Activated CD4-positive, alpha-beta T cell treated with anti-CD3 and anti-CD28 coated beads for 1 hour (primary cell): ENCODE results near the gene VGLL1.
A peak's percentile ranks its signal among the peaks of the same experiment; 100 is the strongest.

Experiments
- DNase-seq: peaks from one replicate; pipeline ENCODE4 v3.0.0-alpha.2; 2020

Gene VGLL1, protein sequence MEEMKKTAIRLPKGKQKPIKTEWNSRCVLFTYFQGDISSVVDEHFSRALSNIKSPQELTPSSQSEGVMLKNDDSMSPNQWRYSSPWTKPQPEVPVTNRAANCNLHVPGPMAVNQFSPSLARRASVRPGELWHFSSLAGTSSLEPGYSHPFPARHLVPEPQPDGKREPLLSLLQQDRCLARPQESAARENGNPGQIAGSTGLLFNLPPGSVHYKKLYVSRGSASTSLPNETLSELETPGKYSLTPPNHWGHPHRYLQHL

DNA sequence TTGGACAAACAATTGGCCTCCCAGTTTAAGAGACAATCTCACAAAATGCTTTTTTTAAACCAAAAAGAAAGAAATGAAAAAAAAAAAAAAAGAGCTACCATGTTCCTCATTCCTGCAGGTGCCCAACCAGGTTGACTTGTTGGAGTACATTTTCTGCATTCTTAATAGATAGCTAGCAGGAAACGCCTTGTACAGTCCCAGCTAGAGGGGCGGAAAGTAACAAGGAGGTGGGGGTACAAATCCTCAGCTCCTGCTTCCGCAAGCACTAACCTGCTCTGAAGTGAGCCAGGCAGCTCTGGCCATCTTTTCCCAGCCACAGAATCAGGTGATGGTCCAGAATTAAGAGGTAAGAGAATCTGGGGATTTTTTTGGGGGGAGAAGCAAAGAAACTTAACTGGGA is at the start of gene VGLL1:
Gene VGLL1, plus strand, starts transcription at position 265 of the 400 bp plus-strand sequence. CDS start 3,806 bp downstream, outside the sequence.
- no peak for DNase-seq

DNA sequence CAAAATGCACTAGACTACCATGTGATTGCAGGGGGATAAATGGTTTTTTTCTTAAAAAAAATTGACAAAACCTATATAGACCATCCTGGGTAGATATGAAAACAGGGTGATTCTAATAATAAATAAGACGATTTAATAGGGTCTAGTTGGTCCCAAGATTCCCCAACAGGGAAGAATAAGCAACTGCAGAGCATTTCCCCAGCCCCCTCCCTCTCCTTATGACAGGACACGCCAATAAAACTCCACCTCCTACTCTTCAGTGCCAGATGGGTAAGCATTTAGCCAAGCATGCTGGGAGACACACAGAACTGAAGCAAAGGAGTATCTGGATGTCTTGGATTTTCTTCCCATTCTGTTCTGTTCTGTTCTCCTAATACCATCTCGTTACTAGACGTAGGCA is 44.4 kb upstream of the VGLL1 start, which contains the start of gene BRS3:
Gene BRS3, plus strand, starts transcription at position 301 of the 400 bp plus-strand sequence. CDS start 168 bp downstream, outside the sequence.
- DNase-seq, result no peak

DNA sequence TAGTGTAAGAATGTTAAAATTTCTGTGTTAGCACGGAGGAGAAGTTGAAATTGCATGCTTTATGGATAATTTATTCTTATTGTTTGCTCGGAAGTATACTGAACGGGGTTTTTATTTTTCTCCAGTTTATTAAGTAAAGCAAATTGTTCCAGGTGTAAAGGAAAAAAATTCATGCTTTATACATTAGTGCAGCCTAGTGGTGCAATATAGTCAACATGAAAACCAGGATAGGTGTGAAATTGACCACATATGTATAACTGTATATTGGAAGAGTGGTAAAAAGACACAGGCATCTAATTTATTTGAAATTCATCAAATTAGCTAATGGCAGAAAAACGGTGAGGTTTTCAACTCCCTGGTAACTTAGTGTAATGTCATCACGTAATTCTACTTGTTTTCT is 43.3 kb upstream of the VGLL1 start:
- no peak for DNase-seq

DNA sequence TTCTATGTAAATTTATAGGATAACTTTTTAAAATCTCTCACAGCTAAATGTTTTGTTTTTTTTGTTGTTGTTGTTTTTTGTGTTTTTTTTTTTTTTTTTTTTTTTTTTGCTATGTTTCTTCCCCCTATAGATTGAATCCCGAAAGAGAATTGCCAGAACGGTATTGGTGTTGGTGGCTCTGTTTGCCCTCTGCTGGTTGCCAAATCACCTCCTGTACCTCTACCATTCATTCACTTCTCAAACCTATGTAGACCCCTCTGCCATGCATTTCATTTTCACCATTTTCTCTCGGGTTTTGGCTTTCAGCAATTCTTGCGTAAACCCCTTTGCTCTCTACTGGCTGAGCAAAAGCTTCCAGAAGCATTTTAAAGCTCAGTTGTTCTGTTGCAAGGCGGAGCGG is 40.2 kb upstream of the VGLL1 start:
- DNase-seq, result no peak

DNA sequence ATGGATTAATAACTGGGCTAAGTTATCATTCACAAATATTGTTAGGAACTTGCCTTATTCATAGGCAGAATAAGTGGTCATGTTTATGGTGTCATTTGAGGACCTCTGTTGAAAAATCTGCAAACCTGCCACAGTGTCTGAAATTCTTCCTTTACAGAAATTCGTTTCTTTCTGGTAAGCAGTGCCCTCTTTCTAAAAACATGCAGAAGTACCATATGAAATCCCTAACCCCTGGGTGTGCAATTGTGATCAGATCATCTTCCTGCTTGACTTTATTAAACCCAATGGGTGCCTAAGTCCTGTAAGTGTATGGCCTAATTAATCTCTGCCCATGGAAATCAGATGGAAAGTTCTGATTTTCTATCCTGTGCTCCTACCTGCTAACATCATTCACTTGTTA is 39.0 kb upstream of the VGLL1 start:
- no peak for DNase-seq

DNA sequence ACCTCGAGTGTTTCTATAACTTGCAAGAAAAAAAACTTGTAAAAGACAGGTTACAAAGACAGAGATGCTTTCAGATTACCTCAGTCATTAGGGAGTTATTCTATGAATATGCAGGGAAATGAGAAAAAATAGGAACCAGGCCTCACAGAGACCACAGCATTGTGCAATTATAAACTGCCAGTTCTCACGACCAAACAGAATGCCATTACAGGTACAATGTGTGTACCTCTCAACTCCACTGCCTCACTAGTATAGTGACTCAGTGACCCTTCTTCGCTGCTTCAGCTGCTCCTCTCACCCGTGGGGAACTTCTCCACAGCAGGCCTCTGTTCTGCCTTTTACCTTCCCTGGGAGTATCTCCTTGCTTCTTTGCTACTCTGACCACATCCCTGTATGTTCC is 37.0 kb upstream of the VGLL1 start:
- DNase-seq, result no peak

DNA sequence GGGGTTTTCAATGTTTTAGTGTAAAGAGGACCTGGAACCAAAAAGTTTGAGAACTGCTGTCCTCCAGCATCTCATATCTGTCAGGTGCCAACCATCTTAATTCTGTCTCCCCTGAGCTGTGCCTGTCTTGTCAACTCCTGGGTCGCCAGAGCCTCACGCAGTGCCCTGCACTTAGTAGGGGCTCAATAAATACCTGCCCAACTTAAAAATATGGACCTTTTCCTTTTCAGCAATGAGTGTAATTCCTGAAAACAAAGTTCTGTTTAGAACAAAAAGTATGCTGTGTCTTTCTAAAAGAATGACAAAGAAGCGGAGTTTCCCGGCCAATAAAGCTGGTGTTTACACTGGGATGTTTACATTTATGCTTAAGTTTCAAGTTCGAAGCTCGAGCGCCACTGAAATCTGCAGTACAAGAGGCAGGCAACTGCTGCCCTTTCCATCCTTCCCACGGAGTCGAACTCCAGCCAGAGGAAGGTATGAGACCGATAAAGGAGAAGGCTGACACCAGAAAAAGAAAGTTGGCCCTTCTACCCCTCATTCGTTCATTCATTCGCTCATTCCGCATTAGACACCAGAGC is 35.7 kb upstream of the VGLL1 start:
- DNase-seq, result no peak

DNA sequence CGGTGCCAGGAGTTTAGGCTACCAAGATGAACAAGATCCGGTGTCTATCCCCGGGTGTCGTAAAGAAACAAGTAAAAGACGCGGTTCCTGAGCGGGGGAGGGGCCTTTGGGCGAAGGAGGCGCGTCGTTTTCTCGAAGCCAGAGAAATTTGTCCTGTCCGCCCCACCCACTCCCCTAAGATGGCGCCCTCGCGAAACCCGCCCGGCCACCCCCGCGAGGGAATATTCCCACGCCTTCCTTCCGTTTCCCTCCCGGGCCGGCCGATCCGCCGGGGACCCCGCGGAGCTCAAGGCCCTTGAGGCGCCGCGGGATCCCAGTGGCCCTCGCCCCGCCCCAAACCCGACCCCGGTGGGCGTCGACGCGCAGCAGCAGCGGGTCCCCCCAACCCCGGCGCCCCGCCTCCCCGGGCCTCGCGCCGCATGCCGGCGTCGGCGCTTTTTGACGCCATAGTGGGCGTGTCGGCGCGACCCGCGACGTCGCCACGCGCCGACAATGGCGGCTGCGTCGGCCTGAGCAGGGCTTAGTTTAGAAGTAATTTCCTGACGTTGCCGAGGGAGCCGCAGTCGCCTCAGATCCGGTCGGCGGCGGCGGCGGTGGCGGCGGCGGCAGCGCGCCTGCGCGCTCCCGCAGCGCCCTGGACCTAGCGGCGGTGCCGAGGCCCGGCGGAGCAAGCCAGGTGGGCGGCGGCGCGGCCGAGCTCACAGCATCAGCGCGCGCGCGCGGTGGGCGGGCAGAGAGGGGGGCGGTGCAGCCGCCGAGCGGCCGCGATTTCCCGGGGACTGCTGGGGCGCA is 35.1 kb upstream of the VGLL1 start:
- peak; percentile 76 for DNase-seq

DNA sequence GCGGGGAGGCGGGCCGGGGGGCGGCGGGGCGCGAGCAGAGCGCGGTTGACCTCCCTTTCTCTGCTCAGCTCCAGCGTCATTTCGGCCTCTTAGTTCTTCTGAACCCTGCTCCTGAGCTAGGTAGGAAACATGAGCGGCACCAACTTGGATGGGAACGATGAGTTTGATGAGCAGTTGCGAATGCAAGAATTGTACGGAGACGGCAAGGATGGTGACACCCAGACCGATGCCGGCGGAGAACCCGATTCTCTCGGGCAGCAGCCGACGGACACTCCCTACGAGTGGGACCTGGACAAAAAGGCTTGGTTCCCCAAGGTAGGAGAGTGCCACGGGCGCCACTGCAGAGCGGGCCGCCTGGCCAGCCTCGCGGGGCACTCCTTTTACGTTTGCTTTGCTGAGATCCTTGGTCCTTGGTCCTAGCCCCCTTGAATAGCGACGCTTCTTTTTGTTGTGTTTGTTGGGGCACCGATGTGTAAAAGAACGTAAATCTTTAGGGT is 34.4 kb upstream of the VGLL1 start, which contains the start of gene HTATSF1:
Gene HTATSF1, plus strand, starts transcription at position 37 of the 497 bp plus-strand sequence. Its CDS starts 93 bp downstream, at position 130.
- no peak for DNase-seq

DNA sequence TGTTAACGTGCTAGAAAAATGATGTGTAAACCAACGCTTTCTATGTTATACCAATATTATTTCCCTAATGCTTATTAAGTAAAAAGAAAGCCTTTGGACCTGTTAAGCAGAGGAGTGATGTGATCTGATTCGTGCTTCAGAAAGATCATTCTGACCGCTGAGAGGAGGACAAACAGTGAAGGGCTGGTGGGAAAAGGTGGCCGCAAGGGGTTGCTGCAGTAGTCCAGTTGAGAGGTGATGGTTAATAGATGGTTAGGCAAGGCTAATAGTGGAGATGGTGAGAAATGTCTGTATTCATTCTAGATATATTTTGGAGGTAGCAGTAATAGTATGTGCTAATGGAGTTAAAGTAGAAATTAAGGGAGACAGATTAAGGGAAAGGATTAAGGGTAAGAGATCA is 12.9 kb upstream of the VGLL1 start:
- DNase-seq, result no peak

DNA sequence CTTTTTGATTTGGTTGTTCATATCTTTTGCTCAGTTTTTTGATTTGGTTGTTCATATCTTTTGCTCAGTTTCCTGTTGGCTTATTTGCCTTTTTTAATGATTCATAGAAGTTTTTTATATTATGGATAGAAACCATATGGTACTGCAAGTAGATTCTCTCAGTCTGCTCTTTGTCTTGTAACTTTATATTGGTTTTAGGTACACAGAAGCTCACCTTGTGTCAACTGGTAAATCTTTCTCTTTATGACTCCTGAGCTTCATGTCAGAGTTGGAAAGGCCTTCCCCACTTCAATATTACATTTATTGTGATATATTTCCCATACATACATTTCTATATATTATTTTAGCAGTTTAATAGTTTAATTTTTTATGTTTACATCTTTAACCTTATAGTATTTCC is 8.2 kb upstream of the VGLL1 start:
- DNase-seq, result no peak

DNA sequence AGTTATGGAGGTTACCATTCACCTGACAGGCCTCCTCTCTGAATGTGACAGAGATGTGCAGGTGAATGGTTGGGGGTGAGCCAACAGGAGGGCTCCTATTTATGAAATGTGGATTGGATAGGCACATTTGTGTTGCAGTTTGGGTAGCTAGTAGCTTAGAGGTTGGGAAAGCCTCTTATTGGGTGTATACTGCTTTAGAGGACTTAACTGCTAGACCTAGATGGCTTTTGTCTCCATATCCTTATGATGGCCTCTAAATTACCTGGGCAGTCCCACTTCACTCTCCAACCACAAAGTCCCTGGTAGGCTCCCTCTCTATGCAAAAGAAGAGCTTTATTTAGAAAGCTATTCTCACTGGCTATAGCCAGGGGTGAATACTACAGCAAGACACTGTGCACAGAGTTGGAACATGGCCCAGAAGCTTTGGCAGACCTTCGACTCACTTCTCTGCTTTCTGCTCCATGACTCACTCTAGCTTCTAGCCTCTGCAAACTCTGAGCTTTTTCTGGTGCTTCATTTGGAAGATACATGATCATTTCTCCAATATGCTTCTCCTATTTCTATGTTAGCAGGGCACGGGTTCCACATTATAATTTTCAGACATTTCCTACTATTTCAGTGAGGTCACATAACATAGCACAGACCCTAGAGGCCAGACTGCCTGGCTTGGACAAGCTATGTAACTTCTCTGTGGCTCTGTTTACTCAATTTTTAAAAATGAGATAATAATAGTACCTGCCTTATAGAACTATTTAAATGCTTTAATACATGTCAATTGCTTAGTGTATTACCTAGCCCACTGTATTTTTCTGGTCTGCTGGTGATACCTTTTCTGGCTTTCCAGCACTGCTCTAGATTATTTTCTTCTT is 6.0 kb upstream of the VGLL1 start:
- DNase-seq, result no peak

DNA sequence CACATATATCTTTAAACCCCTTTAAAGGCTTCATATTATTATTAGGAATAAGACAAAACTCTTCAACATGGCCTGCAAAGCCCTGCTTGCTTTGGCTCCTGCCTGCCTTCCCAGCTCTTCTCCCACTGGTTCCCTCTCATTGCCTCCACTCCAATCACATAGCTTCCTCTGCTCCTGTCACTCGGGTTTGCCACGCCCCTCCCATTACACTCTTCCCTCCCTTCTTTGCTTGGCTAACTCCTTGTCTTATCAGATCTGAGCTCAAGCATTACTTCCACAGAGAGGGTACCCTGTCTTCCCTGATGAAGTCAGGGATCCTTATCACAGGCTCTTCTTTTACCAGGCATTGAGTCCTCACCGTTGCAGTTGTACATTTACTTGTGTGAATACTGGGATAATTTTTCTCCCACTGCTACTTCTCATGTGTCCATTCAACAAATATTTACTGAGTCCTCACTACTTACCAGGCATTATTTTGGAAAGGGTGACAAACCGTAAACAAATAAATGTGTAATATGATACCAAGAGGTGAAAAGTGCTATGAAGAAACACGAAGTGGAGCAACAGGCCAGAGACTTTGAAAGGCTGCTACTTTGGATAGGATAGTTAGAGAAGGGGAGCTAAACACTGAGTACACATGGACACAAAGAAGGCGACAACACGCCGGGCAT is 3.2 kb upstream of the VGLL1 start:
- no peak for DNase-seq

DNA sequence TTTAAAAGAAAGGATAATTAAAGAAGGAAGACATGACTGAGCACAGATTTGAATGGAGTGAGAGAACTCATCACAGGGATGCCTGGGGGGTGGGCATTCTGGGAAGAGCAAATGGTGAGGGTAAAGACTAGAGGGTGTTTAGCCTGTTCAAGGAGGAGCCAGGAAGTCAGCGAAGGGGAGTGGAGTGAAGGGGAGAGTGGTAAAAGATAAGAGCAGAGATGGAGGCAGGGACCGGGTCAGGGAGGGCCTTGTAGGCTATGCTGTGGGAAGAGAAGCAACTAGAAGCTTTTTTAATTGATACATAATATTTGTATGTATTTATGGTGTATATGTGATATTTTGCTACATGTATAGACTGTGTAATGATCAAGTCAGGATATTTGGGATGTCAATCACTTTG is 2.2 kb upstream of the VGLL1 start:
- DNase-seq, result no peak

DNA sequence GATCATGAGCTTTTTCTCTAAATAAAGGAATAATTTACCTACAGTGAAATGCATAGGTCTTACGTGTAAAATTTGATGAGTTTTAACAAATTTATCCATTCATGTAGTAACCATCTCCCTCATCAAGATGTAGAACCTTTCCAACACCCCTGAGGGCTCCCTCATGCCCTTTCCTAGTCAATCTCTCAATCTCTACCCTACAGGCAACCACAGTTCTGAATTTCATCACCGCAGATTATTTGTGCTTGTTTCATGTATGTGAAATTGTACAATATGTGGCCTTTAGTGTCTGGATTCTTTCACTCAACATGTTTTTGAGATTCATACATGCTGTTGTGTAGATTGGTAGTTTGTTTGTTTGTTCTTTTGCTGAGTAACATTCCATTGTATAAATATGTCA is 2.1 kb downstream of the VGLL1 start:
- DNase-seq, result no peak

DNA sequence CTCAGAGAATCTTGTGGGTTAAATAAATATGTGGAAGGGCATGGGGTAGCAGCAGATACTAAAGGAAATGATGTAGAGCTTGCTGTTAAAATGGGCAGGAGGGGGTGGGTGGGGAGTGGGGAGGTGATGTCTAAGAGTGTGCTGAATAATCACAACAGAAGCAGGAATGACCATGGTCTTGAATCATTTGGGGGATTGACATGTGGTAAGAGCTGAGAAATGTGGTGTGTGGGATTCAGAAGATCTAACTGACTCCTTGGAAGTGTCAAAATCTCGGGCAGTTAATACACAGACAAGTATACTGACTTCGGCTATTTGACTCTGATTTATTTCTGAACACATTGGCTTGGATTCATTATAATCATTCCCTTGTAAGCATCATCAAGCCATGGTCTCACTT is 6.8 kb downstream of the VGLL1 start:
- DNase-seq, result no peak

DNA sequence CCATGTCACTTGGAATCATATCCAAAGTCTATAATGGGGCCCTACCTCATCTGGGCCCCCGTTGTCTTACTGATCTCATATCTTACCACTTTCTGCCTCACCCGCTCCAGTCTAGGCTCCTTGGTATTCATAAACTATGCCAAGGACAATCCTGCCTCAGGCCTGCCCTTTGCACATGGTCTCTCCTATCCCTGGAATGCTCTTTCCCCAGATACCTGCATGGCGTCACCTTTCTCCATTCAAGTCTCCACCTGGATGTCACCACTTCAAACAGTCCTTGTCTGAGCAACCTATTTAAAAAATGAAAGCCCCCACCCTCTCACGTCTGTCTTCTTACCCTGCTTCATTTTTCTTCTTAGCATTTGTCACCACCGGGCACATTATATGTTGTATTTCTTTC is 8.2 kb downstream of the VGLL1 start:
- no peak for DNase-seq

DNA sequence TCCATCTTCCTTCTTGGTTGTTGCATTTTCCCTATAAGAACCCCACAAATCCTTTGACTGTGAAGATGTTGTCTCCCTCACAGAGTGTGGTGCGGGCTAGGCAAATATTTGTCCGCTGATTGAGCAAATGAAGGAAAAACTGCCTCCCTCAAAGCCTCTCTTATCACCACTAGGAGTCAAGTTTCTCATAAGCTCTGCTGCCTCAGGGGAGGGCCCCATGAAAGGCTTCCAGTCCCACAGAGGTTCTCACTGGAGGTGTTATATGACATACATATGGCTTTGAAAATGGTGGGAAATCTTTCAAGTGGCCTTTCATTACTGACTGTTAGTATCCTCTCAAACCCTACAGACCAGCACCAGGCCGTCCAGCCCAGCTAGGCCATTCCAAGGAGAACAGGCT is 9.3 kb downstream of the VGLL1 start:
- DNase-seq, result no peak

DNA sequence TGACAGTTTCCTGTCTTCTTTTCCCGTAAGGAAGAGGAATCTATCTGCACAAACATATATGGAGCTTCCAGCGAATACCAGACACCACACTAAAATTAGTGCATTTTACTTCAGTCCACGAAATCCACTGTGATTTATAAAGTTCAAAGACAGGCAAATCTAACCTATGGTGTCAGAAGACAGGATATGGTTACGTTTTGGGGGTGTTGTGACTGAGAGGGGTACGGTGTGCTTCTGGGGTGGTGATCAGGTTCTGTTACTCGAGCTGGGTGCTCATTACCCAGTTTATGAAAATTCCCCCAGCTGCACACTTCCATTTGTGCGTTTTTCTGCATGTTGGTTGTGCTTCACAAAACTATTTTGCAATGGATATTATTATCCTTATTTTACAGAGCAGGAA is 10.3 kb downstream of the VGLL1 start:
- DNase-seq, result no peak

DNA sequence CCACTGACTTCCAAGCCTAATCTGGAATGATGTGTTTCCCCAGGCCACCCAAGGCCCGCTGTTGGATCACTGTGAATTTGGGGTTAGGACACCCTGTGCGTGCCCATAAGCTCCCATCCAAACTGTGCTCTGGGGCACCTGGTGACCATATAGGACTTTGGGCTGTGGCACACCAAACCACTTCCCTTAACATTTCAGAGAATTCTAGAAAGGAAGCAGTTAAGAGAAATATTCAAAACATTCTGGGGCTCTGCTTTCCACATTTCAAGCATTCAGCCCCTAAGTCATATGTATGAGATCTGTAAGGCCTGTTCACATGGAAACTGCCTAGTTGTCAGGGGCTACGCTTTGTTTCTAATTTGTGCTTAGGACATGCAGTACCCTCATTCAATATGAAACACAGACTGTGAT is 14.4 kb downstream of the VGLL1 start:
- DNase-seq, result no peak

DNA sequence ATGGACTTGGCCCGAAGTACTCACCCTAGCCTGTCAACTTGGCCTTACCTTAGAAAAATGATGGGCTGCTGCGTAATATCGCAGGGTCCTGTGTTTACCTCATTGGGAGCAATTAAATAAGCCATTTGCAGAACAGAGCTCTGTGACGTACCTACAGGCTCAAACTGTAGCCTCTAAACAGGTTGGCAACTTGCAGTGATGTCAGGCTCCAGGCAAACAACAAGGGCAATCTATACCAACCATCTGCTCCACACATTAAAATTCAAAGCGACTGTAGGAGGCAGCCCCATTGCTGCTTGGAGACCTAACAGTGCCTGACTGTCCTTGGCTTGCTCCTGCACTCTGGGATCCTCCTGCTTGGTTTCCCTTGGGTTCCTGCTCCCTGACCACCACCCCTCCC is 17.2 kb downstream of the VGLL1 start:
- no peak for DNase-seq

DNA sequence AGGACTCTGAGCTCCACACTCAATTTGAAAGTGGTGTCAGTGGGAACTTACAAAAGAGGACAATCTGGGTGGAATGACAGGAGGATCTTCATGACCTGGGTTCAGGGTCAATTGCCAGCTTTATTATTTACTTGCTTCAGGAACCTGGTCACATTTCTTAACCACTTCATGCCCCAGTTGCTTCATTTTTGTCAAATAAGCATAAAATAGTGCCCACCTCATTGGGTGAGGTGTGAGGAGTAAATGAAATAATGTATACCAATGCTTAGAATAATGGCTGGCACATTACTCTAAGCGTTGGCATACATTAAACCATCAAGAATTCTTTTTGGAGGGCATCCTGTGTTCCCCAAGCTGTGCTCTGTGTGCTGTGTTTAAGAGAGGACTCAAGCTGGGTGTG is 19.4 kb downstream of the VGLL1 start:
- no peak for DNase-seq
